GM12878 (cell line): ENCODE measurements around the gene COL6A1.

Experiments
- ATF3 ChIP-seq: IDR thresholded peaks from 2 replicates; pipeline ENCODE4 v1.6.1; 2011; ENCODE audit warnings: low read depth, mild to moderate bottlenecking, low read length, moderate library complexity, borderline replicate concordance; ENCODE audit errors: extremely low read depth
- ATF7 ChIP-seq: fragments of 450-650 bp; IDR thresholded peaks from 2 replicates; pipeline ENCODE4 v1.6.1; 2016; ENCODE audit warnings: low read depth, mild to moderate bottlenecking
- BHLHE40 ChIP-seq, 2 experiments: fragments of 450-650 bp in 1 of 2; IDR thresholded peaks; 2 replicates each; pipeline ENCODE4 v1.6.1; 2011 to 2017; ENCODE audit warnings: low read depth in 2 of 2, borderline replicate concordance in 1 of 2, improper control_type of control experiment in 1 of 2, low read length in 1 of 2, mild to moderate bottlenecking in 1 of 2
- CTCF ChIP-seq, 3 experiments: IDR thresholded peaks in 2 of 3; conservative IDR thresholded peaks in 1 of 3; 2 replicates each; pipeline ENCODE4 v1.5.1; 2011; ENCODE audit warnings: low read depth in 3 of 3, low read length in 3 of 3, mild to moderate bottlenecking in 3 of 3, control low read depth in 2 of 3, moderate library complexity in 2 of 3, inconsistent platforms in 1 of 3, mixed read lengths in 1 of 3; ENCODE audit not compliant: control insufficient read depth in 2 of 3, insufficient read depth in 1 of 3; ENCODE audit errors: extremely low read depth in 1 of 3
- EP300 ChIP-seq, 2 experiments: fragments of 150-350 bp in 1 of 2; IDR thresholded peaks; 2 replicates each; pipeline ENCODE4 v1.6.1; 2011 to 2012; ENCODE audit warnings: low read depth in 2 of 2, low read length in 2 of 2, borderline replicate concordance in 1 of 2, improper control_type of control experiment in 1 of 2, inconsistent platforms in 1 of 2; ENCODE audit not compliant: control insufficient read depth in 1 of 2
- HDAC2 ChIP-seq: fragments of 200-600 bp; sonication (generic); IDR thresholded peaks from 2 replicates; pipeline ENCODE4 v1.6.1; 2017
- PBX3 ChIP-seq: IDR thresholded peaks from 2 replicates; pipeline ENCODE4 v1.6.1; 2011; ENCODE audit warnings: mild to moderate bottlenecking, low read depth, low read length, moderate library complexity; ENCODE audit not compliant: insufficient replicate concordance
- RFX5 ChIP-seq: IDR thresholded peaks from 2 replicates; pipeline ENCODE4 v1.6.1; 2011; ENCODE audit warnings: low read depth, low read length, improper control_type of control experiment

DNA sequence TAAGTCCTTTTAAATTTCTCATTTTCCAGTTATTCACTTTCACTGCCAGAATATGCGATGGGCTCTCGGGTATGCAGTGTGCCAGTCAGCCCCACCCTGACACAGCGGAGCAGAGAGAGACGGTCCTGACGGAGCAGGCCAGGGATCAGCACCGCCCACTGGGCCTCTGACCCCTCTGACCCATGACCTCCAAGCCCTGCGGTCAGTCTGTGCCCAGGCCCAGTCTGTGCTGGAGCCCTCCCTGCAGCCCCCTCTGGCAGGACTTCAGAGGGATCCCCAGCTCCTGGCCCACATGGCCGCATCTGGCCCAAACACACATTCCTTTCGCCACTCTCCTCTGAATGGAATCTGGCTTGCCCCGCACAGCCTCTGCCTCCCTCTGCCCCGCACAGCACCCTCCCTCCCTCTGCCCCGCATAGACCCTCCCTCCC is 72.9 kb downstream of the COL6A1 start:
- TF ChIP-seq ATF7 (no peak), CTCF (IDR thresholded peaks at IDR 0.05 in 2 of 3, conservative IDR thresholded peaks at IDR 0.05 in 1 of 3; ENCODE audit: control insufficient read depth in 2 of 3, extremely low read depth in 1 of 3, insufficient read depth in 1 of 3, low read depth in 3 of 3, low read length in 3 of 3) (no peak), HDAC2 (no peak), PBX3 (no peak), RFX5 (no peak), EP300 (IDR thresholded peaks at IDR 0.05; ENCODE audit: borderline replicate concordance in 1 of 2, control insufficient read depth in 1 of 2, low read depth in 2 of 2, low read length in 2 of 2) (no peak), ATF3 (no peak), BHLHE40 (IDR thresholded peaks at IDR 0.05; ENCODE audit: borderline replicate concordance in 1 of 2, low read depth in 2 of 2, low read length in 1 of 2) (no peak)
